Dendritic cell treated with granulocyte-macrophage colony-stimulating factor and Interleukin-4, amounts not matched to agents 40 ng/mL and 50 ng/mL, for 4 days (primary cell): ENCODE results near the gene SCO1.

Experiments
- H3K27ac Mint-ChIP-seq: one replicate; pipeline ENCODE4 v1.8.0; 2022; ENCODE audit warnings: mild to moderate bottlenecking, mixed read lengths
- H3K27me3 Mint-ChIP-seq: one replicate; pipeline ENCODE4 v1.8.0; 2022; ENCODE audit warnings: mild to moderate bottlenecking, mixed read lengths
- H3K36me3 Mint-ChIP-seq: one replicate; pipeline ENCODE4 v1.8.0; 2022; ENCODE audit warnings: low read depth, mixed read lengths
- H3K4me1 Mint-ChIP-seq: one replicate; pipeline ENCODE4 v1.8.0; 2022; ENCODE audit warnings: low read depth, mixed read lengths
- H3K4me3 Mint-ChIP-seq: one replicate; pipeline ENCODE4 v1.8.0; 2022; ENCODE audit warnings: mild to moderate bottlenecking, moderate library complexity, mixed read lengths
- H3K9me3 Mint-ChIP-seq: one replicate; pipeline ENCODE4 v1.8.0; 2022; ENCODE audit warnings: mixed read lengths
- intact Hi-C: fragments of 100-400 bp; cut with micrococcal nuclease; formaldehyde crosslinking; loops from one replicate; pipeline ENCODE4 v1.15.0; 2022

Gene SCO1

GRCh38 chr17:10653987-10654386 is 43.3 kb downstream of the SCO1 start:
- H3K9me3 Mint-ChIP-seq = no peaks in the 10 kb centered on the region
- peaks cover 8% of the 10 kb centered on the region for H3K27me3 Mint-ChIP-seq
- no peak overlapping the region for H3K4me3 Mint-ChIP-seq
- peaks cover 17% of the 10 kb centered on the region for H3K4me1 Mint-ChIP-seq
- peaks cover 5% of the 10 kb centered on the region for H3K36me3 Mint-ChIP-seq
- H3K27ac Mint-ChIP-seq = no peak overlapping the region
- intact Hi-C loops = no loop called here

GRCh38 chr17:10652984-10653659 is 44.2 kb downstream of the SCO1 start:
- Mint-ChIP-seq H3K27me3 (peaks cover 8% of the 10 kb centered on the region), H3K4me3 (no peak overlapping the region), H3K27ac (no peak overlapping the region), H3K9me3 (no peaks in the 10 kb centered on the region), H3K4me1 (peaks cover 17% of the 10 kb centered on the region), H3K36me3 (no peaks in the 10 kb centered on the region)
- intact Hi-C loops = no loop called here

- Mint-ChIP-seq H3K36me3 (no peaks in the 10 kb centered on the region), H3K27me3 (peaks cover 8% of the 10 kb centered on the region), H3K4me1 (peaks cover 17% of the 10 kb centered on the region), H3K4me3 (no peak overlapping the region), H3K27ac (no peak overlapping the region), H3K9me3 (no peaks in the 10 kb centered on the region)
- intact Hi-C loops = no loop called here
Measured at GRCh38 chr17:10651927-10652326, 45.4 kb downstream of the SCO1 start.

GRCh38 chr17:10649602-10650001 is 47.7 kb downstream of the SCO1 start:
- no peak overlapping the region for H3K4me3 Mint-ChIP-seq
- H3K27me3 Mint-ChIP-seq = peaks cover 8% of the 10 kb centered on the region
- intact Hi-C loops = no loop called here
- peaks cover 17% of the 10 kb centered on the region for H3K4me1 Mint-ChIP-seq
- H3K27ac Mint-ChIP-seq = no peak overlapping the region
- no peaks in the 10 kb centered on the region for H3K9me3 Mint-ChIP-seq
- H3K36me3 Mint-ChIP-seq = no peaks in the 10 kb centered on the region

- Mint-ChIP-seq H3K4me3 (no peak overlapping the region), H3K36me3 (no peaks in the 10 kb centered on the region), H3K27me3 (peaks cover 6% of the 10 kb centered on the region), H3K27ac (no peak overlapping the region), H3K9me3 (no peaks in the 10 kb centered on the region), H3K4me1 (peaks cover 13% of the 10 kb centered on the region)
- intact Hi-C loops = no loop called here
Measured at GRCh38 chr17:10648956-10649355, 48.4 kb downstream of the SCO1 start.

GRCh38 chr17:10648381-10648780 is 49.0 kb downstream of the SCO1 start:
- no peaks in the 10 kb centered on the region for H3K36me3 Mint-ChIP-seq
- no peak overlapping the region for H3K4me3 Mint-ChIP-seq
- no peak overlapping the region for H3K27ac Mint-ChIP-seq
- H3K4me1 Mint-ChIP-seq = peaks cover 8% of the 10 kb centered on the region
- H3K9me3 Mint-ChIP-seq = no peaks in the 10 kb centered on the region
- intact Hi-C loops = no loop called here
- H3K27me3 Mint-ChIP-seq = peaks cover 3% of the 10 kb centered on the region

- Mint-ChIP-seq H3K4me1 (no peaks in the 10 kb centered on the region), H3K27ac (no peak overlapping the region), H3K36me3 (no peaks in the 10 kb centered on the region), H3K9me3 (no peaks in the 10 kb centered on the region), H3K4me3 (no peak overlapping the region), H3K27me3 (no peaks in the 10 kb centered on the region)
- intact Hi-C loops = loop anchor here (1.0 kb wide), 1 partner anchor 198 kb away; no protein-coding TSS in a partner anchor
Measured at GRCh38 chr17:10646392-10646990, 50.8 kb downstream of the SCO1 start.

- H3K9me3 Mint-ChIP-seq = no peaks in the 10 kb centered on the region
- intact Hi-C loops = no loop called here
- no peak overlapping the region for H3K27ac Mint-ChIP-seq
- H3K36me3 Mint-ChIP-seq = peaks cover 28% of the 10 kb centered on the region
- no peaks in the 10 kb centered on the region for H3K4me1 Mint-ChIP-seq
- H3K27me3 Mint-ChIP-seq = no peaks in the 10 kb centered on the region
- H3K4me3 Mint-ChIP-seq = no peak overlapping the region
Measured at GRCh38 chr17:10640475-10640874, 56.9 kb downstream of the SCO1 start.

- intact Hi-C loops = no loop called here
- Mint-ChIP-seq H3K36me3 (peaks cover 28% of the 10 kb centered on the region), H3K4me1 (no peaks in the 10 kb centered on the region), H3K4me3 (no peak overlapping the region), H3K9me3 (no peaks in the 10 kb centered on the region), H3K27me3 (no peaks in the 10 kb centered on the region), H3K27ac (no peak overlapping the region)
Measured at GRCh38 chr17:10638151-10638550, 59.2 kb downstream of the SCO1 start.

GRCh38 chr17:10635290-10635689 is 62.0 kb downstream of the SCO1 start:
- no peaks in the 10 kb centered on the region for H3K9me3 Mint-ChIP-seq
- no peak overlapping the region for H3K27ac Mint-ChIP-seq
- H3K4me1 Mint-ChIP-seq = no peaks in the 10 kb centered on the region
- intact Hi-C loops = no loop called here
- H3K4me3 Mint-ChIP-seq = no peak overlapping the region
- no peaks in the 10 kb centered on the region for H3K27me3 Mint-ChIP-seq
- peaks cover 42% of the 10 kb centered on the region for H3K36me3 Mint-ChIP-seq

GRCh38 chr17:10633738-10634379 is 63.5 kb downstream of the SCO1 start:
- peaks cover 40% of the 10 kb centered on the region for H3K36me3 Mint-ChIP-seq
- no peak overlapping the region for H3K4me3 Mint-ChIP-seq
- no peak overlapping the region for H3K27ac Mint-ChIP-seq
- H3K27me3 Mint-ChIP-seq = no peaks in the 10 kb centered on the region
- no peaks in the 10 kb centered on the region for H3K9me3 Mint-ChIP-seq
- intact Hi-C loops = no loop called here
- H3K4me1 Mint-ChIP-seq = no peaks in the 10 kb centered on the region

- no peaks in the 10 kb centered on the region for H3K9me3 Mint-ChIP-seq
- no peaks in the 10 kb centered on the region for H3K4me1 Mint-ChIP-seq
- H3K27me3 Mint-ChIP-seq = no peaks in the 10 kb centered on the region
Measured at GRCh38 chr17:10631701-10632100, 65.6 kb downstream of the SCO1 start.

GRCh38 chr17:10631048-10631700 is 66.2 kb downstream of the SCO1 start:
- Mint-ChIP-seq H3K4me1 (no peaks in the 10 kb centered on the region), H3K9me3 (no peaks in the 10 kb centered on the region), H3K36me3 (peaks cover 26% of the 10 kb centered on the region), H3K27me3 (no peaks in the 10 kb centered on the region), H3K4me3 (no peak overlapping the region), H3K27ac (no peak overlapping the region)
- intact Hi-C loops = no loop called here

More at GRCh38 chr17:10631701-10632100, 65.6 kb downstream of the SCO1 start:
- Mint-ChIP-seq H3K36me3 (peaks cover 26% of the 10 kb centered on the region), H3K4me3 (no peak overlapping the region), H3K27ac (no peak overlapping the region)
- intact Hi-C loops = no loop called here

GRCh38 chr17:10629706-10630105 is 67.6 kb downstream of the SCO1 start:
- Mint-ChIP-seq H3K27me3 (no peaks in the 10 kb centered on the region), H3K9me3 (no peaks in the 10 kb centered on the region), H3K4me3 (no peak overlapping the region), H3K4me1 (no peaks in the 10 kb centered on the region), H3K27ac (no peak overlapping the region), H3K36me3 (peaks cover 26% of the 10 kb centered on the region)
- intact Hi-C loops = no loop called here
